ENCODE data around the gene SDK1.

Gene SDK1

DNA sequence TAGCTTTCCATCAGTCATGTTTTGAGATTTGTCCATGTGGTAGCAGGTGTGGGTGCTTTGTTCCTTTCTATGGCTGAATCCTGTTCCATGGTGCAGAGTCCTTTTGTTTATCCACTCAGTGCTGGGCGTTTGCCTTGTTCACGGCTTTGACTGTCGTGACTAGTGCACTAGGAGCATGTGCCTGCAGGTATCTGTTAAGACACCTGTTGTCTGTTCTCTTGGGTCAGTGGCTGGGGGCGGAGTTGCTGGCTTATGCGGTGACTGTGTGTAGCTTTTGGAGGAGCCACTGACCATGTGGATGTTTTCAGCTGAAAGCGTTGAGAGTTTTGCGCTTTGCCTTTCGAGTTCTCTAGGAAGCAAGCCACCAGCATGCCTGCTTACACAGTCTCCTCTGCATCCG is 807.9 kb downstream of the SDK1 start:
- no peak for DNase-seq (ENCODE audit: low spot score)

DNA sequence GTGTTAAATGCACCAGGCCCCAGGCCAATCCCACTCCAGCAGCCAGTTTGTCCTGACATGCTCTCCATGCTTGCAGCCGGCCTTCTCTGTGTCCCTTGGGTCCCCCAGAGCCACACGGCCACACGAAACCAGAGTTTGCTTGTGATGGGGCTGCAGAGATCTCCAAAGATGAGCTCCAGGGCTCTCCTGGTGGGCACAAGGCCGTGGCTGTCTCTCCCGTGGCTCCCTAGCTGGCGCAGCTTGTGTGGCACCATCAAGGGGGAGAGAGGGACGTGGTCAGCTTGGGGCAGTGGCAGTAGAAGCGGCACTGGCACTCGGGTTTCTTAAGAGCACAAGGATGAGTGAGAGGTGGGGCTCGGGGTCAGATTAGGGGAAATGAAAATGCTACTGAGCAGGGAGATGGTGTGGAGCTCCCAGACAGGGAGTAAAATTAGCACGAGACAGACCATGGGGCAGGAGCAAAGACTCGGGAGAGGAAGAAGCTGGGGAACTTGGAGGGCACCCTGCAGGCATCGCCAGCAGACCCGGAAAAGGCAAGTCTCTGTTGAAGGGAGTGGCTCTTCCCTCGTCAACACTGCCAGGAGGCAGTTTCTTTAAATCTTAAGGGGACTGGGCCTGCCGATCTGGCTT is 808.5 kb downstream of the SDK1 start:
- DNase-seq (ENCODE audit: low spot score), result no peak

DNA sequence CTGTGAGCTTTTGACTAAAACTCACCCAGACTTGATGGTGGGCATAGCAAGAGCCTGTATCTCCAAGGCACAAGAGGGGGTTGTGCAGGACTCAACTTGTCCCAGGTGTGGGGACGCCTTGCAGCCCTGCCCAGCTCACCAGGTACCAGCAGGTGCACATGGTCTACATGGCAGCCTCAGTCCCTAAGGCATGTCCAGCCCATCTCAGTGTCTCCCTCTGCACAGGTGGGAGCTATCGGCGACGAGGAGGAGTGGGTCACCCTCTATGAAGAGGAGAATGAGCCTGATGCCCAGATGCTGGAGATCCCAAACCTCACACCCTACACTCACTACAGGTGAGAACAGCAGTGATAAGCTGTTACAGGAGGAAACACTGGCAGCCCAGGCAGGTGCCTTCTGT is 809.4 kb downstream of the SDK1 start:
- DNase-seq (ENCODE audit: low spot score), result no peak

DNA sequence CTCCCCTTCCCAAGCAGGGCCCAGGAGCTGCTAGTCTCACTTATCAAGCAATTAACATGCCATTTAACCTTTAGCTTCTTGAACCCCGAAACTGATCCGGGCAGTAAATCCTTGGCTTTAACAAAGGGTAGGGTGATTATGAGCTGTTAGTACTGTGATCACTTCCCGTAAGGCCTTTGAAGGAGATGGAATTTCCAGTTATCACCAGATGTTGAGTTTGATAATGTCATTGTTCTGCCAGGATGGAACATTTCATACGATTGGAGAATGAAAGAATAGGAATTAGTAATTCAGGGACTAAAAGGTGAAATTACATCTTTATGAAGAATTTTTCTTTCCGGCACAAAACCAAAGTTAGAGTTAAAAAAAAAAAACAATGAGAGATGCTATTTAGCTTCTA is 810.1 kb downstream of the SDK1 start:
- DNase-seq (ENCODE audit: low spot score), result peak; percentile 16

DNA sequence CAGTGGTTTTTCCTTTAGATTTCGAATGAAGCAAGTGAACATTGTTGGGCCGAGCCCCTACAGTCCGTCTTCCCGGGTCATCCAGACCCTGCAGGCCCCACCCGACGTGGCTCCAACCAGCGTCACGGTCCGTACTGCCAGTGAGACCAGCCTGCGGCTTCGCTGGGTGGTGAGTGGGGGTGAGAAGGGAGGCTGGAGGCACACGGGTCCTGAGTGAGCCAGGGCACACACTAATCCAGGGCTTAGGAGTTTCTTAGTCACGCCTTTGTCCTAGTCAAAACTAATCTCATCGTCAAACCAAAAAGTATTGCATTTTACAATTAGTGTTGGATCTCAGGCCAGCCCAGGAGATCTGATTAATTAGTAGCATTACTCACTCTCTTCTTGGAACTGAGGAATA is 812.2 kb downstream of the SDK1 start:
- DNase-seq (ENCODE audit: low spot score), result no peak

DNA sequence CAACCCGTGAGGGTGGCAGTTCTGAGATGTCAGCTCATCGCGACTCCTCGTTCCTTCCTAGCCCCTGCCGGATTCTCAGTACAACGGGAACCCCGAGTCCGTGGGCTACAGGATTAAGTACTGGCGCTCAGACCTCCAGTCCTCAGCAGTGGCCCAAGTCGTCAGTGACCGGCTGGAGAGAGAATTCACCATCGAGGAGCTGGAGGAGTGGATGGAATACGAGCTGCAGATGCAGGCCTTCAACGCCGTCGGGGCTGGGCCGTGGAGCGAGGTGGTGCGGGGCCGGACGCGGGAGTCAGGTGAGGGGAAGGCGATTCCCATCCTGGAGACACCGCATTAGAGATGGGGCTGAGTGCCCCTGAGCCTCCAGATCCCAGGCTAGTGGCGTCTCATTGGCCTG is 812.9 kb downstream of the SDK1 start:
- no peak for DNase-seq (ENCODE audit: low spot score)

DNA sequence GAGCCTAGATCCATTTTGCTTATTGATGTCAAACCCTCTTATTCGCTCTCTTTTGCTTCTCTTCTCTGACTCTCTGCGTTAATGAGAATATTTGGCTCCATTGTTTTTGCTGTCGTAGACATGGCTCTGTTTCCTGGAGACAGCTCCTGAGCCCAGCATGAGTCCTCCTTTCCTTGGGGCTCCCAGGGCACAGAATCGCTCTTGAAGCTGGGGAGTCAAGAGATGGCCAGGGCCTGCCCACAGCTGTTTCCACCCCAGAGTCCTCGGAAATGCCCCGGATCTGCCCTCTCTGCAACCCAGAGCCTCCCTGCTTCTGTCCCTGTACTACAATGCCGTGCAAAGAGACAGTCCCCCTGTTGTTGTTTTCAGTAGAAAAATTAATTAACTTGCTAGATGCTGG is 814.4 kb downstream of the SDK1 start:
- DNase-seq (ENCODE audit: low spot score), result no peak

DNA sequence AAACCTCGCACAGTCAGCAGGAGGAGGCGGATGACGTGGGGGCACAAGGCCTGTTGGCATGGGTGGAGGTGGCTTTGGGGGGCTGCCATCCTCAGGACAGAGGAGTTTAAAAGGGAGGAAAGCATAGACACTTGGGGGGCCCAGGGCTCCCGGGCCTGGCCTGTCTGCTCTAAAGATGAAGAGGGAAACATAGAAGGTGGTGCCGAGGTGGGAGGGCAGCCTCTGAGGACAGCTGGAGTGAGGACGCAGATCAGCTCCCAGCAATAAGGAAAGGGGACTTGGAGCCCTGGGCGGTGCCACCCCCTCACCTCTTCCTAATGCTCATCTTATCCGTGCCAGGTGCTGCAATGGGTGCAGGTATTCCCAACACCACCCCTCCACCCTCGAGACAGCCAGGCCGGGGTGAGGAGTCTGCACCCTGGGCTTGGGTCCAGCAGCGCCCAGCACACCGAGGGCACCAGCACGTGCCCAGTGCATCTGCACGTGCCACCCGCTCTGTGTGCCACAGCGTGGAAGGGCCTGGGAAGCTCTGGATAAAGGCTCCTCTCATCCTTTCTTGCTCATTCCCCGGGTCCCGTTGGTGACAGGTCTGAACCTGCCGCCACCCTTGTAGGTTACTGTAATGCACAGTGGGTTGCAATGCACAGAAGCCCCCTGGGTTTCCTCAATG is 815.0 kb downstream of the SDK1 start:
- DNase-seq (ENCODE audit: low spot score), result no peak

DNA sequence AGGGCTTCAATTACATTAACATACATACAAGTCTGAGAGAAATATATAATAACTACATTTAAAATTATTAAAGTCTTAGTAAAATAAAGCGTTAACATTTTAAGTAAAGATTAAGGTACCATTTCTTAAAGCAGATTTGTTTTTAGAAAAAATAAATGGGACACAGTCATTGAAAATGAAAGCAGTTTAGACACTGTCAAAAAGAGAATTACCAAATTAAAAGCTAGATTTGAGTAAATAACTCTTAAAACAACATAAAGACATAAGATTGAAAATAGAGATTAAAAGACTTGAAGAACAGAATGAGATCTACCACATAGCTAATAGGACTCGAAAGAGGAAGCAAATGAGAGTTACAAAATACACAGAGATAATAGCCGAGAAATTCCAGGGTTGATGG is 818.8 kb downstream of the SDK1 start:
- DNase-seq (ENCODE audit: low spot score), result no peak

DNA sequence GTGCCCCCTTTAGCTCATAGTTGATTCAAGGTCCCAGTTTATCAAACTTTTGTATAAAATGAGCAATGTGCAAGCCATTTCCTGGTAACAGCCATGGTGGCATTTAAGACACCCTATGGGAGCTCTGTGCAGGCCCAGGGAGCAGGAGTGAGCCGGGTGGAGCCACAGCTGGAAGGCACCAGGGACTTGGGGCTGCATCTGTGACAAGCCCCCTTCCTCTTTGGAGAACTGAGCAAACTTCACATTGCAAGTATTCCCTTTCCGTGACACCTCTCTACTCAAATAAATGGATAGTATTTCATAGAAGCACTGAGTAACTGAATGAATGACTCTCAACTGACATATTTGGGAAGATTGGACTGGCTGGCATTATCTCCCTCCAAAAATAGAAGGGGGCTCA is 822.3 kb downstream of the SDK1 start:
- DNase-seq (ENCODE audit: low spot score), result no peak

DNA sequence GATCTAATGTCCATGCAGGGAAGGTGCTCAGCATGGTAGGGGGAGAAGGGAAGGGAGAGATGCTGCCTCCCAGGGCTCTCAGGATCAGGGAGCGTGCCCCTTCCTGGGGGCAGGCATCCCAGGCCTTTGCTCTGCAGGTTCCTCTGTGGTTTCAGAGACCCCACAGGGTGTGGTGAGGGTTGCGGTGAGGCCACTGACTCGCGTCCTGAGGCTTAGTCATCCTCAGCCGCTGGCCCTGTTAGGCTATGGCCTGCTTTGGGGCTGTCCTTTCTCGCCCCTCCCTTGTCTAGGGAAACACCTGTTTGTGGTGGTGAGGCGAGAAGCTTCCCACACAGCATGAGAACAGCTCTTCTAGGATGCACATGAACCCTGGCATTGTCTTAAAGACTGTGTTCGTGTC is 822.8 kb downstream of the SDK1 start:
- DNase-seq (ENCODE audit: low spot score), result no peak

DNA sequence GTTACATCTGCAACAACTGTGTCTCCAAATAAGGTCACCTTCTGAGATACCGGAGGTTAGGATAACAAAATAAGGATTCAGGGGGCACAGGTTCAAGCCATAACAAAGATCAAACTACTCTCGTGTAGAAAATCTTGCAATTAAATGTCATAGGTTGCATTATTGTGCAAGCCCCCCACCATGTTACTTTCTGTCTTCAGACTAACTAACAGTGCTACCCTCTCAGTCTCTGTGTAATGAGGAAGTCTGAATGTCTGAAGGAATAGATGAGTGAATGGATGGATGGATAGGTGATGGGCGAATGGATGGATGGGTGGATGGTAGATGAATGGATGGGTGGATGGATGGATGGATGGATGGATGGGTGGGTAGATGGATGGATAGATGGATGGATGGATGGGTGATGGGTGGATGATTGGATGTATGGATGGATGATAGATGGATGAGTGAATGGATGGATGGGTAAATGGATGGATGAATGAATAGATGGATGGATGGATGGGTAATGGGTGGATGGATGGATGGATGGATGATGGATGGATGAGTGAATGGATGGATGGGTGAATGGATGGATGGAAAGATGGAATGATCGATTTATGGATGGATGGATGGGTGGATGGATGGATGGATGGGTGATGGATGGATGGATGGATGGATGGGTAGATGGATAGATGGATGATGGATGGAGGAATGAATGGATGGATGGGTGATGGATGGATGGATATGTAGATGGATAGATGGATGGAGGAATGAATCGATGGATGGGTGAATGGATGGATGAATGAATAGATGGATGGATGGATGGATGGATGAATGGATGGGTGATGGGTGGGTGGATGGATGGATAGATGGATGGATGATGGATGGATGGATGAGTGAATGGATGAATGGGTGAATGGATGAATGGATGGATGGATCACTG is 823.8 kb downstream of the SDK1 start:
- no peak for DNase-seq (ENCODE audit: low spot score)

DNA sequence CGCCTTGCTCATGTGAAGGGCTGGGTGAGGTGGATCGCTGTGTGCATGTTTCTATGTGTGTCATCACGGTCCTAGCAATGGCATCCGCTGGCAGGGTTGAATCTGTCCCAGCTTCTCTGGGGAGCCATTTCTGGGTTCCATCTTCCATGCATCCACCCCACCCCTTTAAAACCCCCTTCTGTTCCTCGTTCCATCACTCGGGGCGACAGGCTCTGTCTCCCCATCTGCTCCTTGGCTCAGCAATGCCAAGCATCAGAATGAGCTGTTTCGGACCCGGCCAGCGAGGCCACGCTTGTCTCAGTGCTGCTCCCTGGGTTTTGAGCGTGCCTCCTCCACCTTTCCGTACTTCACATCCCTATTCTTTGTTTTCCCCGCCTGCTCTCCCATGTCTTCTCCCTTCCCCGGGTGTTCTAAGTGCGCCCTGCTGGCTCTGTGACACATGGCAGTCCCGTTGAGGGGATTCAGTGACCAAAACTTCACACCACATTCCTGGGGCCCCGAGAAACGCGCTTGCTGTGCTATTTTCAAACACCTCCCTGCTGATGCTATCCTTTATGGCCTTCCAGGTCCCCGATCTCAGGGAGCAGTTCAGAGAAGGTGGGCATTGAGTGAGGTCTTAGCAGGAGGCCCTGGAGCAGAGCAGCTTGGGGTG is 827.0 kb downstream of the SDK1 start:
- DNase-seq (ENCODE audit: low spot score), result no peak

DNA sequence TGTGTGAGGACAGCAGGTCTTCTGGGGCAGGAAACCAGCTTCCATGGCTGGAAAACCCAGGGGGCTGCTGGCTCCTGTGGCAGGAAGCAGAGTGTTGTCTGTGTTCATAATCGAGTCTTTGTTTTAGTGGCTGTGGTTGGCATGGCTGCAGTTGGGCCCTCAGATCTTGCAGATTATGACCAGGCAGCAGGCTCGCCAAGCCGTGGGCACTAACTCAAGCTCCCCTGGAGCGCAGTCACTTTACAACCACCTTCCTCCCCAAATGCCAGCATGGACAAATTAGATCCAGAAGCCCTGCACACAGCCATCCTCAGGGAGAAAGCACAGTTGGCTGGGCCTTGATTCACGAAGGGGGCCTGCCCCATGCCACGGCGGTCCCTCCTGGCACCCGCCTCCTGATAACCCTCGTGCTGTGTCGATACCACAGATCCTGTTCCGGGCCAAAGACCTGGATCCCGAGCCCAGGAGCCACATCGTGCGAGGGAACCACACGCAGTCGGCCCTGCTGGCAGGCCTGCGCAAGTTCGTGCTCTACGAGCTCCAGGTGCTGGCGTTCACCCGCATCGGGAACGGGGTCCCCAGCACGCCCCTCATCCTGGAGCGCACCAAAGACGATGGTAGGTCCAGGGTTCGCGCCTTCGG is 828.5 kb downstream of the SDK1 start:
- no peak for DNase-seq (ENCODE audit: low spot score)

DNA sequence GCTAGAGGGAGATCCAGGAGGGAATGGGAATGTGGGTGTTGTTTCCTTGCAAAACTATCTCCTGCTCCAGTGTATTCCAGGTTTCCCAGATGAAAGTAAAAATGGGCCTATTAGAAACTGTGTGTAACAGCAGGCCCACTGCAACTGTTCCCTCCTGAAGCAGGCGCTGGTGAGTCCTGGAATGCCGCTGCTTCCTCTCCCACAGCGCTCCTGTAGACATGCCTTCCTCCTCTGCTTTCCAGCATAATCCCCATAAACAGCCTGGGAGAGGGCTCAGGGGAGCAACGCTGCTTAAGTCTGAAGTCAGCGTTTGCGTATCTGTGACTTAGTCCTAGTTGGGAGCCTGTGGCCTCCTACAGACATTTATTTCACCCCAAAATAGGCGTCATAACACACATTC is 830.0 kb downstream of the SDK1 start:
- no peak for DNase-seq (ENCODE audit: low spot score)

DNA sequence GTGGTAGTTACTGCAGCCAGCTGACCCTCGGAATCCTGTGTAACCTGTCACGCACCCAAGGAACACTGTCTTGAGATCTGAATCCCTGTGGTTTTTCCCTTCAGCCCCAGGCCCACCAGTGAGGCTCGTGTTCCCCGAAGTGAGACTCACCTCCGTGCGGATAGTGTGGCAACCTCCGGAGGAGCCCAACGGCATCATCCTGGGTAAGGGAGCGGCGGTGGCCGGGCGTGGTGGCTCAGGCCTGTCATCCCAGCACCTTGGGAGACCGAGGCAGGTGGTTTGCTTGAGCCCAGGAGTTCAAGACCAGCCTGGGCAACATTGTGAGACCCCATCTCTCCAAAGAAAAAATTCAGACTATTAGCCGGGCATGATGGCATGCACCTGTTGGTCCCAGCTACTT is 831.2 kb downstream of the SDK1 start:
- no peak for DNase-seq (ENCODE audit: low spot score)

DNA sequence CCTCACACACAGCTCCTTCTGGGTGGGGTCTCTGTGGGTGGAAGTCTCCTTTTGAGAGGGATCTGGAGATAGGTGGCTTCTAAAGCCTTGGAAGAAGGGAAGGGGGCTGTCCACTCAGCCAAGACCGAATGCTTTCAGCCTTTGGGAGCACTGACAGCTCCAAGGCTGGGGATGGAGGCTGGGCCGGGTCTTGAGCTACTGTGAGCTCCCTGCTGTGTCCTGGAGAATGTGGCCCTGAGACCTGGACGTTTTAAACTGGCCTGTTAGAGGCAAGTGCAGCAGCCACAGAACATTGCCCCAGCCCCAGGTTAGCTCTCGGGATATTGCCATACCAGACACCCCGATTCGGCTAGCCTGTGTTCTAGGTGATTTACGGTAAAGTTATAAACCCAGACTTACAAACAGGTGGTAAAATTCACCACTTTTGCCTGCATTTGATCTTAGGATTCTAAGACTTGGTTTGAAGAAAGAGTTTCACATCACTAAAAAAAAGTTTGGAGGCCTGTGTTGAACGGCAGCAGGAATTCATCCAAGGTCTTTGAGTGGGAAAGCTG is 832.5 kb downstream of the SDK1 start:
- no peak for DNase-seq (ENCODE audit: low spot score)

DNA sequence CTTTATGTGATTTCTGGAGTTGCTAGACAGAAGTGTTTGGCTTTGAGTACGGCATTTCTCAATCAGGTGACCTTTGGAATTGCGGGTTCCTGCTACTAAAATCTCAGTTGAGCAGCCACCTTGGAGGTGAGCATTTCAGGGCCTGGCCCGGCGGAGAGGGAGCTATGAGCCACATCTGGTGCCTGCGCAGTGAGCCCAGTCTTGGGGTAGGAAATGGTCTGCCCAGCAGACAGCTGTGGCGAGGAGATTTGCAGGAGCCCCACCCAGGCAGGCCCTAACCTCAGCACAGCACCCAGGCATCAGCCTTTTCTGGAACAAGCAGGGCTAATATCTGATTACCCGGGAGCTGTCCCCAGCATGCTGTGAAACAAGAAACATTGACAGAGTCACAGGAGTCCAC is 833.2 kb downstream of the SDK1 start:
- DNase-seq (ENCODE audit: low spot score), result no peak

DNA sequence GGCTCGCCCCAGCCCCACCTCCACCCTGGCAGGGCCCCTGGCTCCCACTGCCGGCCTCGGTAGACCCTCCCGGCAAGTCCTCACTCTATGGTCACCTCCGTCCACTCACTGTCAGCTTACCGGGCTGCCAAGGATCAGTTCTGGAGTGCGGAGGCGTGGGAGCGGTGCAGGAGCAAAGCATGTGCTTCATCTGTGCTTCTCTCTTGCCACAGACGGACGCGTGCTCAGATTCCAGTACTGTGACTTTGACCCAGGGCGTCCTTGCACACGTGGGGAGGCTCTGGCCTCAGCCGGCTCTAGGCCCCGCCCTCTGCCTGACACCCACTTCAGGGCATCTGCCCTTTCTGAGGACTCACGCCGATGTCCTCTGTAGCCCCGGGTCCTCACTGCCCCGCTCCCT is 833.6 kb downstream of the SDK1 start:
- DNase-seq (ENCODE audit: low spot score), result no peak

DNA sequence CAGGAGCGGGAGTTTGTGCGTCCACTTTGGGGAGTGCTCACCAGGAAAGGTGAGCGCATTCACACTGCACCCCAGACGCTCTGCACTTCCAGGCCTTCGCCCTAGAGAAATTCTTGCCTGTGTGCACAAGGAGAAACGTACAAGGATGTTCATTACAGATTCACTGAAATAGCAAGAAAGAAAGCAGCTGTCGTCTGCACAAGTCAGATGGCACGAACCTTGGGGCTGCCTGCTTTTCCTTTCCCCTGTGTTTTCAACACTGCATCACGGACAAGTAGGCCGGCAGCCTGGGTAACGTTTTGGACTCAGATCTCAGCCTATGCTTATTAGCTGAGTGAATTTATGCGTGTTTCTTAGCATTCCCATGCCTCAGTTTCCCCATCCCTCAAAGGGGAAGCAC is 834.2 kb downstream of the SDK1 start:
- DNase-seq (ENCODE audit: low spot score), result no peak

DNA sequence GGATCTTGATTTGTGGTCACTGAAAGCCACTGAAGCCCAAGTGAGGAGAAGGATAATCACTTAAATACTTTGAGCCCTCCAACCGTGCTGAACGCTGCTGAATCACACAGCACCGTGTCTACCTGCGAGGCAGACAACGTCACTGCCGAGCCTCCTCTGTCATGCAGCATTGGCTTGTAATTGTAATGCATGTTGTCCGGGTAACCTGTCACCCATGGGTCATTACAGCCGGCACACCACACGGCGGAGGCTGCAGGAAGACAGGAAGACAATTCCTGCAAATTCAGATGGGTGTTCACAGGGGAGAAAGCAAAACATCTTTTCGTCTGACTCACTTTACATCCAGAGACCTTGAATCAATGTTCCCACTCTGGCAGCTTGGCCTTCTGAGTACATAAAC is 835.0 kb downstream of the SDK1 start:
- no peak for DNase-seq (ENCODE audit: low spot score)
